Measurements from ENCODE around the gene PLPP1. TPM values are rescaled to one million over a fixed set of nuclear protein-coding genes. Genes with fewer than 3 reads are reported as not detected.

The PLPP1 gene
- total and polyA plus RNA-seq, 2 of the 13 experiments (the other 11 are each of a cell fraction or from before 2014, with no cell fraction given): 7.3 to 12.1 TPM

DNA sequence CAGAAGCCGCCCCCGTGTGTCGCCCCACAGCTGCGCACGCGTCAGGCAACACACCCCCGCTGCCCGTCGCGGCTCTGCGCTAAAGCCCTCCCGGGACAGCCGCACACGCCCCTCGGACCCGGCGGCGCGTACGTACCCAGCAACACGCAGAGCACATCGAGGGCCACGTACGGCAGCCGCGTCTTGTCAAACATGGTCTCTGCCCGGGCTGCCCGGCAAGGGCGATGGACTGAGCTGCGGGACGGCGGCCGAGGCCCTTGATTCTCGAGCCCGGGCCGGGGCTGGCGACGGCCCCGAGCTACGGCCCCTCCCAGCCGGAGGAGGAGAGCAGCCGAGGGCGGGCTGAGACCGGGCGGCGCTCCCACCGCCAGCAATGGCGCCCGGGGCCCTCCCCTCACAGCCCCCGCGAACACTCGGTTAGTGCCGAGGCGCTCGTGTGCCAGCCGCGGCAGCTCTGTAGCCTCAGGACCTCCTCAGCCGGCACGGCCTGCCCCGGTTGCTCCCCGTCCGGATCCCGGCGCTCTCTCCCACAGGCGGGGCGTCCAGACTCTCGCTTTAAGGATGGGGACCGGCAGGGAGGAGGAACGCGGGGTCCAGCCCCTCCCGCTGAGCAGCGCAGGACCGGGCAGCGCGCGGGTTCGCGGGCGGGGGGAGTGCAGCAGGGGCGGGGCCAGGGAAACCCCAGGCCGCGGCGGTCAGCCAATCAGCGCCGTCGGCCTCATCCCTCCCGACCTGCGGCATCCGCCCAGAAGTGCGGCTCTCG, at the start of gene PLPP1 (continued):
- TF ChIP-seq U2AF2 (IDR thresholded peaks at IDR 0.05; ENCODE audit: low read depth, low read length) (no peak), ZFP36L1 (CRISPR knock-in tag; IDR thresholded peaks at IDR 0.05) (peak; percentile 88), MTERF4 (CRISPR knock-in tag; IDR thresholded peaks at IDR 0.05) (peak; percentile 86; the same call in 1 of the 2 replicates), TRAFD1 (CRISPR knock-in tag; IDR thresholded peaks at IDR 0.05; ENCODE audit: borderline replicate concordance) (no peak), GMEB2 (CRISPR knock-in tag; IDR thresholded peaks at IDR 0.05; ENCODE audit: low read depth) (peak; percentile 58; the same call in 1 of the 2 replicates), NFE2L2 (IDR thresholded peaks at IDR 0.05; ENCODE audit: low read length) (no peak), HOXA7 (CRISPR knock-in tag; IDR thresholded peaks at IDR 0.05) (no peak), ZNF331 (CRISPR knock-in tag; IDR thresholded peaks at IDR 0.05) (peak; percentile 35; the same call in 1 of the 2 replicates), ZNF34 (CRISPR knock-in tag; IDR thresholded peaks at IDR 0.05; ENCODE audit: borderline replicate concordance) (no peak), ZNF530 (CRISPR knock-in tag; IDR thresholded peaks at IDR 0.05; ENCODE audit: low read depth) (no peak), ZZZ3 (CRISPR knock-in tag; IDR thresholded peaks at IDR 0.05; ENCODE audit: borderline replicate concordance) (no peak), MXI1 (IDR thresholded peaks at IDR 0.05; ENCODE audit: borderline replicate concordance, low read depth, low read length) (peak; percentile 31; the same call in 1 of the 3 replicates), MLLT10 (CRISPR knock-in tag; IDR thresholded peaks at IDR 0.05) (no peak), BRF2 (CRISPR knock-in tag; IDR thresholded peaks at IDR 0.05) (peak; percentile 50; the same call in 1 of the 2 replicates), ZC3H4 (CRISPR knock-in tag; IDR thresholded peaks at IDR 0.05; ENCODE audit: borderline replicate concordance) (peak; percentile 21; the same call in 1 of the 2 replicates), SP5 (CRISPR knock-in tag; IDR thresholded peaks at IDR 0.05; ENCODE audit: borderline replicate concordance, low read depth) (peak; percentile 58), AHR (CRISPR knock-in tag; IDR thresholded peaks at IDR 0.05) (no peak), PAX8 (CRISPR knock-in tag; IDR thresholded peaks at IDR 0.05; ENCODE audit: borderline replicate concordance) (no peak), ZNF468 (CRISPR knock-in tag; IDR thresholded peaks at IDR 0.05) (no peak)
- TF ChIP-seq, protein P1, sequence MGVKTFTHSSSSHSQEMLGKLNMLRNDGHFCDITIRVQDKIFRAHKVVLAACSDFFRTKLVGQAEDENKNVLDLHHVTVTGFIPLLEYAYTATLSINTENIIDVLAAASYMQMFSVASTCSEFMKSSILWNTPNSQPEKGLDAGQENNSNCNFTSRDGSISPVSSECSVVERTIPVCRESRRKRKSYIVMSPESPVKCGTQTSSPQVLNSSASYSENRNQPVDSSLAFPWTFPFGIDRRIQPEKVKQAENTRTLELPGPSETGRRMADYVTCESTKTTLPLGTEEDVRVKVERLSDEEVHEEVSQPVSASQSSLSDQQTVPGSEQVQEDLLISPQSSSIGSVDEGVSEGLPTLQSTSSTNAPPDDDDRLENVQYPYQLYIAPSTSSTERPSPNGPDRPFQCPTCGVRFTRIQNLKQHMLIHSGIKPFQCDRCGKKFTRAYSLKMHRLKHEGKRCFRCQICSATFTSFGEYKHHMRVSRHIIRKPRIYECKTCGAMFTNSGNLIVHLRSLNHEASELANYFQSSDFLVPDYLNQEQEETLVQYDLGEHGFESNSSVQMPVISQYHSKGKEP (CRISPR knock-in tag; IDR thresholded peaks at IDR 0.05): no peak
- TF ChIP-seq, protein P2, sequence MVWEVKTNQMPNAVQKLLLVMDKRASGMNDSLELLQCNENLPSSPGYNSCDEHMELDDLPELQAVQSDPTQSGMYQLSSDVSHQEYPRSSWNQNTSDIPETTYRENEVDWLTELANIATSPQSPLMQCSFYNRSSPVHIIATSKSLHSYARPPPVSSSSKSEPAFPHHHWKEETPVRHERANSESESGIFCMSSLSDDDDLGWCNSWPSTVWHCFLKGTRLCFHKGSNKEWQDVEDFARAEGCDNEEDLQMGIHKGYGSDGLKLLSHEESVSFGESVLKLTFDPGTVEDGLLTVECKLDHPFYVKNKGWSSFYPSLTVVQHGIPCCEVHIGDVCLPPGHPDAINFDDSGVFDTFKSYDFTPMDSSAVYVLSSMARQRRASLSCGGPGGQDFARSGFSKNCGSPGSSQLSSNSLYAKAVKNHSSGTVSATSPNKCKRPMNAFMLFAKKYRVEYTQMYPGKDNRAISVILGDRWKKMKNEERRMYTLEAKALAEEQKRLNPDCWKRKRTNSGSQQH (CRISPR knock-in tag; IDR thresholded peaks at IDR 0.05; ENCODE audit: low read depth): no peak

Data from HepG2 (cell line).